Raji (cell line): ENCODE measurements around the gene CHRNE.

Experiments
- POLR2A ChIP-seq: IDR thresholded peaks from 2 replicates; pipeline ENCODE4 v1.6.1; 2011; ENCODE audit warnings: low read depth, low read length, control low read depth; ENCODE audit not compliant: insufficient read depth

CHRNE gene

DNA sequence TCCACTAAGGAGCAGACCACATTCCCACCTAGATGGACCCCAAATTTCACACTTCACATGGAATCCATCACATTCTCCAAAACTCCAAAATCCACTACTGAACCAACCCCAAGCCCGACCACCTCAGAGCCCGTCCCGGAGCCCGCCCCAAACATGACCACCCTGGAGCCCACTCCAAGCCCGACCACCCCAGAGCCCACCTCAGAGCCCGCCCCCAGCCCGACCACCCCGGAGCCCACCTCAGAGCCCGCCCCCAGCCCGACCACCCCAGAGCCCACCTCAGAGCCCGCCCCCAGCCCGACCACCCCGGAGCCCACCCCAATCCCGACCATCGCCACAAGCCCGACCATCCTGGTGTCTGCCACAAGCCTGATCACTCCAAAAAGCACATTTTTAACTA is 30.7 kb upstream of the CHRNE start:
- no peak for TF ChIP-seq POLR2A

DNA sequence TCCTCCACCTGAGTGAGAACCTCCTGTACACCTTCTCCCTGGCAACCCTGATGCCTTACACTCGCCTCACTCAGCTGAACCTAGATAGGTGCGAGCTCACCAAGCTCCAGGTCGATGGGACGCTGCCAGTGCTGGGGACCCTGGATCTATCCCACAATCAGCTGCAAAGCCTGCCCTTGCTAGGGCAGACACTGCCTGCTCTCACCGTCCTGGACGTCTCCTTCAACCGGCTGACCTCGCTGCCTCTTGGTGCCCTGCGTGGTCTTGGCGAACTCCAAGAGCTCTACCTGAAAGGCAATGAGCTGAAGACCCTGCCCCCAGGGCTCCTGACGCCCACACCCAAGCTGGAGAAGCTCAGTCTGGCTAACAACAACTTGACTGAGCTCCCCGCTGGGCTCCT is 29.9 kb upstream of the CHRNE start:
- TF ChIP-seq POLR2A = no peak

- TF ChIP-seq POLR2A = no peak
Measured at GRCh38 chr17:4931963-4932362, 29.1 kb upstream of the CHRNE start, which contains the start of gene GP1BA. Gene GP1BA, plus strand, starts transcription at chr17:4932277. Its CDS starts 328 bp downstream, at chr17:4932605.

- no peak for TF ChIP-seq POLR2A
Measured at GRCh38 chr17:4928881-4929280, 26.0 kb upstream of the CHRNE start.

DNA sequence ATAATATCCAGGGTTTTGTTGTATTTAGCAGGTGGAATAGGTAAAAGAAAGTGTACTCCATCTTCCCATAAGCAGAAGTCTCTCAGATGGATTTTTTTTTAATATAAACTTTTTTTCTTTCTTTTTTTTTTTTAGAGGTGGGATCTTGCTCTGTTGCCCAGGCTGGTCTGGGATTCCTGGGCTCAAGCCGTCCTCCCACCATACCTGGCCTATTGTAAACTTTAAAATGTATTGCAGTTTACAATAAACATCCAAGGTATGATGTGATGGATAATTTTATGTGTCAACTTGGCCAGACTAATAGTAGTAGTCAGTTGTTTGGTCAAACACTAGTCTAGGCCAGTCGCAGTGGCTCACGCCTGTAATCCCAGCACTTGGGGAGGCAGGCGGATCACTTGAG is 18.4 kb upstream of the CHRNE start:
- TF ChIP-seq POLR2A = no peak

DNA sequence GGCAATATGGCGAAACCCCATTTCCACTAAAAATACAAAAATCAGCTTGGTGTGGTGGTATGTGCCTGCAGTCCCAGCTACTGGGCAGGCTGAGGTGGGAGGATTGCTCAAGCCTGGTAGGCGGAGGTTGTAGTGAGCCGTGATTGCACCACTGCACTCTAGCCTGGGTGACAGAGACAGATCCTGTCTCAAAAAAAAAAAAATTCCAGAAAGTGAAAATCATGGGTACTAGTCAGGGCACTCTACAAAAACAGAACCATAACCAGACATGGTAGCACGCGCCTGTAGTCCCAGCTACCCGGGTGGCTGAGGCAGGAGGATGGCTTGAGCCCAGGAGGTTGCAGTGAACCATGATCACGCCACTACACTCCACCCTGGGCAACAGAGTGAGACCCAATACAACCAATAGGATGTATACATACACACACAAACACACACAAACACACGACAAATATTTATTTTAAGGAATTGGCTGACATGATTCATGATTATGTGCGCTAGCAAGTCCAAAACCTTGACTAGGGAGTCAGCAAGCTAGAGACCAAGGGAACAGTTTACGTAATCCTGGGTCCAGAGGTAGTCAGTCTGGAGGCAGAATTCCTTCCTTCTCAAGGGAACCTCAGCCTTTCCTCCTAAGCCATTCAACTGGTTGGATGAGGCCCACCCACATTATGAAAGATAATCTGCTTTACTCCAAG is 17.6 kb upstream of the CHRNE start:
- TF ChIP-seq POLR2A = no peak

- TF ChIP-seq POLR2A = no peak
Measured at GRCh38 chr17:4919511-4920047, 16.7 kb upstream of the CHRNE start.

GRCh38 chr17:4913994-4914393 is 11.1 kb upstream of the CHRNE start:
- TF ChIP-seq POLR2A = no peak

- no peak for TF ChIP-seq POLR2A
Measured at GRCh38 chr17:4908711-4909496, 6.0 kb upstream of the CHRNE start.

- no peak for TF ChIP-seq POLR2A
Measured at GRCh38 chr17:4908301-4908700, 5.4 kb upstream of the CHRNE start.

GRCh38 chr17:4902540-4902939 is 358 bp downstream of the CHRNE start:
- TF ChIP-seq POLR2A = no peak

- no peak for TF ChIP-seq POLR2A
Measured at GRCh38 chr17:4901648-4902344, 1.1 kb downstream of the CHRNE start.

GRCh38 chr17:4901108-4901647 is 1.7 kb downstream of the CHRNE start:
- no peak for TF ChIP-seq POLR2A

- TF ChIP-seq POLR2A = no peak
Measured at GRCh38 chr17:4900231-4901107, 2.4 kb downstream of the CHRNE start.

GRCh38 chr17:4899341-4900230 is 3.3 kb downstream of the CHRNE start, which contains the start of gene C17orf107:
Gene C17orf107, plus strand, starts transcription at chr17:4899536. Its CDS starts 227 bp downstream, at chr17:4899763.
- TF ChIP-seq POLR2A = no peak
